HG02884 (cell line): ENCODE results near the gene GRIK1.
A peak's percentile ranks its signal among the peaks of the same experiment; 100 is the strongest.

Experiments
- ATAC-seq: cut with Tn5 transposase; IDR thresholded peaks from one replicate; pipeline ENCODE4 v1.9.1; 2021; ENCODE audit warnings: mild to moderate bottlenecking, moderate library complexity; ENCODE audit not compliant: unreplicated experiment

The GRIK1 gene

DNA sequence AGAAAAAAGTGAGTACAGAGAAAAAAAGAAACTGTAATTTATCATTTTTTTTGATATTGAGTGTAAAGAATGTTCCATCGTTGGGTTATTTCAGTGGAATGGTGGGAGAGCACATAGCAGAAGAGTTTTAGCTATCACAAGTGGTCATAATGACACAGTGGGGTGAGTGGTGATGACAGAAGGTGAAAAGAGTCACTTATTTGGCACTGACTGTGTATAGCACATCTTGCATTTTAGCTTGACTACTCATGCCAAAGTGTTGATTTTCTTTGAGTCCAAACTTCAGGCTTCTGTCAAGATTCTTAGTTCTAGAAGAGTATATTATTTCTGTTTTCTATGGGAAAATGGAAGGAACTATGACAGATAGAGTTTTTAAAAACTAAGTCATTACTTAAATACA, 261.2 kb downstream of the GRIK1 start:
- no peak for ATAC-seq

DNA sequence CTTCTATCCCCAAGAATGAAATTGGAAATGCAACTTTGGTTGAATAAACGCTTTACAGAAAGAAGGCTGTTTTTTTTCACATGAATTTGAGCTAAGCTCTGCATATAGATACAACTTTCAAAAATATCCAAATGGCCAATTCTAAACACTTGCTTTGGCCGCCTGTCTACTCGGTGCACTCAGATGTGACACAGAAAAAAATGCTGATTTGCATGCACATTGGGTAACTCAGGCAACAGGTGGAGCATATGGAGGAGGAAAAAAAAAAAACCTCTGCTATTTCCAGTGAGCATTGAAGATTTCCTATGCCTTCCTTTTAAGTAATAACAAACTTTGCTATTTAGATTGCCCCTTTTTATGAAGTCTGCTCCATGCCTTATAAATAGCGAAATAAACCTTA, 262.5 kb downstream of the GRIK1 start:
- ATAC-seq, result peak; percentile 83

DNA sequence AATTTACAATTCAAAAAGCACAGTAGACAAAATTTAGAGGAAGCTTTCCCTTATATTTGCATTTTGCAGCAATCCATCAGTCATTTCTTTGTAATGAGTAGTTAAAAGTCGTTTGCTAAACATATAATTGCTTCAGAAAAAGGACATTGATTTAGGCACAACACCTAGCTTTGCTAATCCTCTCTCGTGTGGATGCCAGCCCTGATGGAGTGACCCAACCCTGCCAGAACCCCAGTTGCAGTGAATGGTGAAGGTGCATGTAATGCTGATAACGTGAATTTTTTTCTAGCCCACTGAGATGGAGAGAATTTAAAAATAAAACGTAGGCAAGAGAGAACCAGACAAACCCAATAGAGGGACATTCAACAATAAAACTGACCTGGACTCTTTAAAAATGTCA, 263.4 kb downstream of the GRIK1 start:
- ATAC-seq, result no peak

DNA sequence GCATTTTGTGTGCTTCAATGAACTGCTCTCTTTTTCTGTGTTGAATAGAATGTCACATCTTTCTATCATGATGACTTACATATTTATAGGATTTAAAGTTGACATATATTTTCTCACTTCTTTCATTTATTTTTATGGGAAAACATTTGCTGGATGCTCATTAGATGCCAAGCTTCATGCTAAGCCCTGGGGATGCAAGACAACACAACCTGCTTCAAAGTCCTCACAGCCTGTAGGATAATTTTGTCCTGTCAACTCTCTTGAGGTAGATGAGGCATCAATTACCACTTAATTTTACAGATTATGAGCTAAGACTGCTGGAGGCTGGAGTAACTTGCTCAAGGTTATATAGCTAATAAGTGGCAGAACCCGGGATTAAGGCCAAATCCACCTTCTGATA, 264.3 kb downstream of the GRIK1 start:
- no peak for ATAC-seq

- ATAC-seq, result no peak
Observed at GRCh38 chr21:29674343-29674742, 265.5 kb downstream of the GRIK1 start.

GRCh38 chr21:29673096-29673610, 266.6 kb downstream of the GRIK1 start:
- ATAC-seq, result no peak

DNA sequence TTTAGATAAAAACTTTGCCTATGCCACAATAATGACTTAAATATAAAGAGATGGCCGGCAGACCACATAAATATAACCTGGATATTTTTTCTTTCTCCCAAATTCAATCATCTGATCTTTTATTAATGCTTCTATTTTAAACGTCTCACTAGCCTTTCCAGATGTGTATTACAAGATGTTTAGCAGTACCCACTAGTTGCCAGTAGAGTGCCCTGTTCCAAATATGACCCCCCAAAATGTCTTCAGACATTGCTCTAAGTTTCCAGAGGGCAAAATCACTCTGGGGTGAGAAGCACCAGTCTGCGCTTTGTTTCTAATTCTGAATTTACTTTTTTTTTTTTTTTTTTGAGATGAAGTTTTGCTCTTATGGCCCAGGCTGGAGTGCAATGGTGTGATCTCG, 268.1 kb downstream of the GRIK1 start:
- no peak for ATAC-seq

- ATAC-seq, result no peak
Observed at GRCh38 chr21:29670228-29670627, 269.6 kb downstream of the GRIK1 start.

DNA sequence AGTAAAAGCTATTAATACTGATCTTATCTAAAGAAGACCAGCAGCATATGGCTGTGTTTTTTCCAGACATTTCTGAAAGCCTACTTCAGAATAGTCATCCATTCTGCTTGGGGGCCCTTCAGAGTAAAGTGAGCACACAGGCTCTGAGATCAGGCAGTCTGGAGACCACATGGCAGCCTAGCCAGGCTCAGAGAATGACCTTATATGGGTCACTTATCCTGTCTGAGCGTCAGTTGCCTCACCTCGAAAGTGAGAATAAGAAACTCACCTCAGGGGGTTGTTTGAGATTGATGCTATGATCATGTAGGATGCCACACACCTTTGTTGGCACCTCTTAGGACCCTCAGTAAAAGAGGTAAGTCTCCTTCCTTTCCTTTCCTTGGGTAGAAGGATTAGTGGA, 270.4 kb downstream of the GRIK1 start:
- peak; percentile 73 for ATAC-seq

GRCh38 chr21:29667651-29668050, 272.1 kb downstream of the GRIK1 start:
- no peak for ATAC-seq

GRCh38 chr21:29664615-29665014, 275.2 kb downstream of the GRIK1 start:
- ATAC-seq, result no peak

GRCh38 chr21:29661672-29662442, 277.9 kb downstream of the GRIK1 start:
- ATAC-seq, result no peak

- no peak for ATAC-seq
Observed at GRCh38 chr21:29660047-29660720, 279.6 kb downstream of the GRIK1 start.

- no peak for ATAC-seq
Observed at GRCh38 chr21:29658934-29659203, 280.9 kb downstream of the GRIK1 start.

- no peak for ATAC-seq
Observed at GRCh38 chr21:29658177-29658933, 281.4 kb downstream of the GRIK1 start.

GRCh38 chr21:29657240-29657989, 282.4 kb downstream of the GRIK1 start:
- ATAC-seq, result no peak

GRCh38 chr21:29656504-29657239, 283.1 kb downstream of the GRIK1 start:
- no peak for ATAC-seq

DNA sequence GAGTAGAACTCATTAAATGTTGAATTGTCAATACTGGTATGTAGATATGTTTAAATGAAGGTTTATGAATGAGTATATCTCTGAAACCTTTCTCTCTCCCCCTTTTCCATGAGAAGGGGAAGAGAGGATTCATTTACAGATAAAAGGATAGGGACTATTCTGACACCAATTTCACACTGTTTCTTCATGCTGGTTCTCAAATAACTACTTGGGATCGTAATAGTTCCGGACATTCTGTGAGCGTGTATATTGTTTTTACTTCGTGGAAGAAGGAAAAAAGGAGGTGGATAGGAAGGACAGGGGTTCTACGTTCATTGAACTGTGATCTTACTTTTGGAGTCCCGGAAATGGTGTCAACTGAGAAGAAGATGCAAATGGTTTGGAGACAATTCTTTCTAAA, 284.2 kb downstream of the GRIK1 start:
- no peak for ATAC-seq

- ATAC-seq, result no peak
Observed at GRCh38 chr21:29654855-29655254, 284.9 kb downstream of the GRIK1 start.

DNA sequence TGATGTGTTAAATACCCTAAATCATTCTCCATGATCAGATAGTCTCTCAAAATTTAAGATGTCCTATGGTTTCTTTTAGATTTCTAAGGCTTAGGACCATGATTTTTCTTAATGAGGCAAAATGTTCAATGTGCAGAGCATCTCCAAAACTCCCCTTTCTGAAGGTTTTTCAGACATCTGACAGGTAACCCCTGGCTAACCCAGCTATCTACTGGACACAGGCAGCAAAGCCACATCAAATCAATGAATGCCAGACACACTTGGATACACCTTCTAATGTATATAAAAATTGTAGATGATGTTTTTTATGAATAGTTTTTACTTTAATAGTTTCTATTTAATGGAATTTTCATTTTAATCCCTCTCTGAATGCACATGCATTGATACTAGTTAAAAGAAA, 285.6 kb downstream of the GRIK1 start:
- no peak for ATAC-seq
